Neural progenitor cell (in vitro differentiated cells): Measurements from ENCODE around the gene TMEM62. TPM values are rescaled to one million over a fixed set of nuclear protein-coding genes. Genes with fewer than 3 reads are reported as not detected.
"Not testable (repeated sequence)": the region's sequence is repeated elsewhere in the genome, so short reads cannot be mapped to it uniquely, and the experiment has no call there.

Experiments
- DNase-seq: peaks from one replicate; pipeline ENCODE4 v3.0.0-alpha.2; 2016; ENCODE audit warnings: low spot score
- H2AFZ ChIP-seq: fragments of 200-600 bp; sonication (generic); replicated peaks from 2 replicates; pipeline ENCODE4 v1.6.1; 2016; ENCODE audit warnings: antibody characterized with exemption
- H3F3A ChIP-seq: fragments of 200-600 bp; sonication (generic); 2 replicates; pipeline ENCODE4 v1.6.1; 2016; ENCODE audit warnings: antibody characterized with exemption, low read depth
- H3K27ac ChIP-seq: fragments of 200-600 bp; sonication (generic); 2 replicates; pipeline ENCODE4 v1.5.1; 2016; ENCODE audit warnings: mild to moderate bottlenecking
- H3K27me3 ChIP-seq: fragments of 200-600 bp; sonication (generic); 2 replicates; pipeline ENCODE4 v1.6.1; 2016; ENCODE audit warnings: mild to moderate bottlenecking, moderate library complexity
- H3K36me3 ChIP-seq: fragments of 200-600 bp; sonication (generic); 2 replicates; pipeline ENCODE4 v1.5.1; 2016
- H3K4me1 ChIP-seq: fragments of 200-600 bp; sonication (generic); 2 replicates; pipeline ENCODE4 v1.6.1; 2016; ENCODE audit warnings: mixed run types
- H3K4me2 ChIP-seq: fragments of 200-600 bp; sonication (generic); 2 replicates; pipeline ENCODE4 v1.6.1; 2016
- H3K4me3 ChIP-seq: fragments of 200-600 bp; sonication (generic); 2 replicates; pipeline ENCODE4 v1.5.1; 2016
- H3K79me2 ChIP-seq: fragments of 200-600 bp; sonication (generic); 2 replicates; pipeline ENCODE4 v1.6.1; 2016; ENCODE audit warnings: low read depth
- H3K9ac ChIP-seq: fragments of 200-600 bp; sonication (generic); 2 replicates; pipeline ENCODE4 v1.6.1; 2016
- H3K9me3 ChIP-seq: fragments of 200-600 bp; sonication (generic); 2 replicates; pipeline ENCODE4 v1.5.1; 2016; ENCODE audit warnings: low read depth
- H4K20me1 ChIP-seq: fragments of 200-600 bp; sonication (generic); 2 replicates; pipeline ENCODE4 v1.6.1; 2016; ENCODE audit warnings: low read depth
- H3K27ac Mint-ChIP-seq: 3 replicates; pipeline ENCODE4 v1.8.0; 2021; ENCODE audit warnings: mixed read lengths
- H3K27me3 Mint-ChIP-seq: 2 replicates; pipeline ENCODE4 v1.8.0; 2022; ENCODE audit warnings: low read depth, mild to moderate bottlenecking, inconsistent platforms, moderate library complexity, mixed read lengths; ENCODE audit not compliant: insufficient read depth
- H3K36me3 Mint-ChIP-seq: 3 replicates; pipeline ENCODE4 v1.8.0; 2021; ENCODE audit warnings: mixed read lengths
- H3K4me1 Mint-ChIP-seq: 3 replicates; pipeline ENCODE4 v1.8.0; 2021; ENCODE audit warnings: mixed read lengths
- H3K4me3 Mint-ChIP-seq: 3 replicates; pipeline ENCODE4 v1.8.0; 2021; ENCODE audit warnings: mild to moderate bottlenecking, moderate library complexity, mixed read lengths
- H3K9me3 Mint-ChIP-seq: 3 replicates; pipeline ENCODE4 v1.8.0; 2020; ENCODE audit warnings: mixed read lengths
- CTCF ChIP-seq: fragments of 200-600 bp; sonication (generic); IDR thresholded peaks from 2 replicates; pipeline ENCODE4 v1.5.1; 2017; ENCODE audit warnings: antibody characterized with exemption, mild to moderate bottlenecking
- EZH2 ChIP-seq: fragments of 200-600 bp; sonication (generic); IDR thresholded peaks from 2 replicates; pipeline ENCODE4 v1.6.1; 2017; ENCODE audit warnings: antibody characterized with exemption, mild to moderate bottlenecking, moderate library complexity
- EZH2phosphoT487 ChIP-seq: fragments of 200-600 bp; sonication (generic); IDR thresholded peaks from 2 replicates; pipeline ENCODE4 v1.6.1; 2017; ENCODE audit warnings: antibody characterized with exemption
- total RNA-seq: library from RNA; depleted of rRNA; stranded (reverse); fragments of >200 nt; gene quantifications from 2 replicates; pipeline ENCODE4 v1.2.3, GENCODE V29; 2015; ENCODE audit warnings: low replicate concordance

The TMEM62 gene
- total RNA-seq, 1 donor from 2014 or later, result 11.9 TPM

DNA sequence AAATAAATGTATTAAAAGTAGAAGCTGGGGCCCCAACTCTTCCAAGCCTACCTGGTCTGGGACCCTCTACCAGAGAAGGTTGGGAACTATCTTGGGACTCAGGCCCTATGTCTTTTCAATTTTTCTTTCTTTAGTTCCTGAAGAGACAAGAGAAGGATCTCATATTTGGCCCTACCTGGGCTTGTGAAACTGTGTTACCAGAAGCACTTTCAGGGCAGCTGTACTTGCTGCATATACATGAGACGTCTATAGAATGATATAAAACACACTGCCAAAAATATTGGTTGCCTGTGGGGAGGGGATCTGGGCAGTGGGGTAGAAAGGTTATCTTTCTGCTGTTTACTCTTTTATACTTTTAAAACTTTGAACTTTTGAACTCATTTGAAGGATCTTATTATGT lies 88.0 kb downstream of the TMEM62 start:
- Histone ChIP-seq H3K27me3 (peaks cover 11% of the 10 kb centered on the region), H4K20me1 (no peaks in the 10 kb centered on the region), H2AFZ (no peak overlapping the region), H3K79me2 (no peaks in the 10 kb centered on the region), H3K9me3 (no peaks in the 10 kb centered on the region), H3K4me3 (no peak overlapping the region), H3K9ac (no peak overlapping the region), H3F3A (no peaks in the 10 kb centered on the region), H3K4me2 (no peak overlapping the region), H3K27ac (no peak overlapping the region), H3K36me3 (no peaks in the 10 kb centered on the region), H3K4me1 (no peaks in the 10 kb centered on the region)
- H3K36me3 Mint-ChIP-seq, result no peaks in the 10 kb centered on the region
- no peak for DNase-seq
- H3K4me3 Mint-ChIP-seq, result no peak overlapping the region
- TF ChIP-seq CTCF (no peak), EZH2 (no peak), EZH2phosphoT487 (no peak)
- H3K27ac Mint-ChIP-seq, result no peak overlapping the region
- H3K4me1 Mint-ChIP-seq, result peaks cover 6% of the 10 kb centered on the region
- peaks cover 6% of the 10 kb centered on the region for H3K27me3 Mint-ChIP-seq
- no peaks in the 10 kb centered on the region for H3K9me3 Mint-ChIP-seq

GRCh38 chr15:43225201-43225949 lies 92.0 kb downstream of the TMEM62 start:
- no peaks in the 10 kb centered on the region for H3K36me3 Mint-ChIP-seq
- DNase-seq, result peak; percentile 79
- H3K4me1 Mint-ChIP-seq, result no peaks in the 10 kb centered on the region

DNA sequence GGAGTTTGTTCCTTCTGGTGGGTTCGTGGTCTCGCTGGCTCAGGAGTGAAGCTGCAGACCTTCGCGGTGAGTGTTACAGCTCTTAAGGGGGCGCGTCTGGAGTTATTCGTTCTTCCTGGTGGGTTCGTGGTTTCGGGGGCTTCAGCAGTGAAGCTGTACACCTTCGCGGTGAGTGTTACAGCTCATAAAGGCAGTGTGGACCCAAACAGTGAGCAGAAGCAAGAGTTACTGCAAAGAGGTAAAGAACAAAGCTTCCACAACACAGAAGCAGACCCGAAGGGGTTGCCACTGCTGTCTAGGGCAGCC lies 92.5 kb downstream of the TMEM62 start:
- DNase-seq, H3K4me3 Mint-ChIP-seq, H3K27ac ChIP-seq, H3K4me1 ChIP-seq, H3K79me2 ChIP-seq, H3K27me3 Mint-ChIP-seq, H3K9me3 ChIP-seq, H3K36me3 ChIP-seq, H3K27ac Mint-ChIP-seq, H3K4me2 ChIP-seq, H3K4me1 Mint-ChIP-seq, H3K36me3 Mint-ChIP-seq, H3F3A ChIP-seq, H3K4me3 ChIP-seq, H4K20me1 ChIP-seq, H3K9ac ChIP-seq, H3K9me3 Mint-ChIP-seq: not testable (repeated sequence)
- H3K27me3 ChIP-seq, result peaks cover 11% of the 10 kb centered on the region
- H2AFZ ChIP-seq, result peak overlapping the region; percentile 71

More at GRCh38 chr15:43225201-43225949, 92.0 kb downstream of the TMEM62 start:
- Histone ChIP-seq H3K79me2 (no peaks in the 10 kb centered on the region), H3K4me2 (no peak overlapping the region), H2AFZ (peak overlapping the region; percentile 71), H3K9me3 (no peaks in the 10 kb centered on the region), H3K27me3 (peaks cover 11% of the 10 kb centered on the region), H4K20me1 (no peaks in the 10 kb centered on the region), H3K9ac (no peak overlapping the region), H3K27ac (no peak overlapping the region), H3F3A (no peaks in the 10 kb centered on the region), H3K4me3 (no peak overlapping the region), H3K4me1 (no peaks in the 10 kb centered on the region), H3K36me3 (no peaks in the 10 kb centered on the region)
- Mint-ChIP-seq H3K4me3 (no peak overlapping the region), H3K27ac (no peak overlapping the region), H3K9me3 (peaks cover 2% of the 10 kb centered on the region), H3K27me3 (peaks cover 6% of the 10 kb centered on the region)
- peak; percentile 85 for TF ChIP-seq CTCF
- no peak for TF ChIP-seq EZH2phosphoT487

DNA sequence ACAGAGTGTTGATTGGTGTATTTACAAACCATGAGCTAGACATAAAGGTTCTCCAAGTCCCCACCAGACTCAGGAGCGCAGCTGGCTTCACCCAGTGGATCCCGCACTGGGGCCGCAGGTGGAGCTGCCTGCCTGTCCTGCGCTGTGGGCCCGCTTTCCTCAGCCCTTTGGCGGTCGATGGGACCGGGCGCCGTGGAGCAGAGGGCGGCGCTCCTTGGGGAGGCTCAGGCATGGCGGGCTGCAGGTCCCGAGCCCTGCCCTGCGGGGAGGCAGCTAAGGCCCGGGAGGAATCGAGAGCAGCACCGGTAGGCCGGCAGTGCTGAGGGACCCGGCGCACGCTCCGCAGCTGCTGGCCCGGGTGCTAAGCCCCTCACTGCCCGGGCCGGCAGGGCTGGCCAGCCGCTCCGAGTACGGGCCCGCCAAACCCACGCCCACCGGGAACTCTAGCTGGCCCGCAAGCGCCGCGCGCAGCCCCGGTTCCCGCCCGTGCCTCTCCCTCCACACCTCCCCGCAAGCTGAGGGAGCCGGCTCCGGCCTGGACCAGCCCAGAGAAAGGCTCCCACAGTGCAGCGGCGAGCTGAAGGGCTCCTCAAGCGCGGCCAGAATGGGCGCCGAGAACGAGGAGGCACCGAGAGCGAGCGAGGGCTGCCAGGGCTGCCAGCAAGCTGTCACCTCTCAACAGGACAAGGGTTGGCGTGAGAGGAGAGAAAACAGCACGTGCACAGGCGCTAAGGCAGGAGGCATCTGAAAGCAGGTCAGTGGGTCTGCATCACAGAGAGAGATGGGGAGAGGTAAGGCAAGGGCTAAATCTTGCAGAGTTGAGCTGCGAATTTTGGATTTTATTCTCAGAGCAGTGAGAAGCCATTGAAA lies 93.3 kb downstream of the TMEM62 start:
- no peaks in the 10 kb centered on the region for H3F3A ChIP-seq
- H3K4me2 ChIP-seq, result no peak overlapping the region
- no peaks in the 10 kb centered on the region for H3K79me2 ChIP-seq

More for the DNA sequence above, 93.3 kb downstream of the TMEM62 start:
- Mint-ChIP-seq H3K4me1 (no peaks in the 10 kb centered on the region), H3K36me3 (no peaks in the 10 kb centered on the region), H3K27me3 (peaks cover 6% of the 10 kb centered on the region), H3K4me3 (no peak overlapping the region), H3K9me3 (peaks cover 2% of the 10 kb centered on the region), H3K27ac (peak overlapping the region; percentile 18)
- no peak overlapping the region for H3K9ac ChIP-seq
- H3K4me3 ChIP-seq, result no peak overlapping the region
- H3K36me3 ChIP-seq, result no peaks in the 10 kb centered on the region
- no peak for DNase-seq
- H3K9me3 ChIP-seq, result no peaks in the 10 kb centered on the region
- H2AFZ ChIP-seq, result no peak overlapping the region
- H3K27me3 ChIP-seq, result peaks cover 11% of the 10 kb centered on the region
- H3K4me1 ChIP-seq, result no peaks in the 10 kb centered on the region
- no peak overlapping the region for H3K27ac ChIP-seq
- TF ChIP-seq EZH2, result no peak
- no peak for TF ChIP-seq CTCF
- no peak for TF ChIP-seq EZH2phosphoT487
- H4K20me1 ChIP-seq, result no peaks in the 10 kb centered on the region
